ENCODE measurements around the gene MSI2.

The MSI2 gene

DNA sequence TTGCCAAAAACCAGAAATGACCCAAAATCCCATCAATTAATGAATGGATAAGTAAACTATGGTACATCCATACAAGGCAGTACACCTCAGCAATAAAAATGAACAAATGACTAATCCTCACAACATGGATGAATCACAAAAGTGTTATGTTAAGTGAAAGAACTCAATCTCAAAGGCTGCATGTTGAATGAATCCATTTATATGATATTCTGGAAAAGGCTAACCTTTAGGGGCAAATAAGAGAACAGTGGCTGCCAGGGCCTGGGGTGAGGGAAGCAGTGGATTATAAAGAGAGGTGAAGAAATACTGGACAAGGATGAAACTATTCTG lies 46.1 kb upstream of the MSI2 start:
- ATAC-seq: no peak
- TF ChIP-seq, protein P1, sequence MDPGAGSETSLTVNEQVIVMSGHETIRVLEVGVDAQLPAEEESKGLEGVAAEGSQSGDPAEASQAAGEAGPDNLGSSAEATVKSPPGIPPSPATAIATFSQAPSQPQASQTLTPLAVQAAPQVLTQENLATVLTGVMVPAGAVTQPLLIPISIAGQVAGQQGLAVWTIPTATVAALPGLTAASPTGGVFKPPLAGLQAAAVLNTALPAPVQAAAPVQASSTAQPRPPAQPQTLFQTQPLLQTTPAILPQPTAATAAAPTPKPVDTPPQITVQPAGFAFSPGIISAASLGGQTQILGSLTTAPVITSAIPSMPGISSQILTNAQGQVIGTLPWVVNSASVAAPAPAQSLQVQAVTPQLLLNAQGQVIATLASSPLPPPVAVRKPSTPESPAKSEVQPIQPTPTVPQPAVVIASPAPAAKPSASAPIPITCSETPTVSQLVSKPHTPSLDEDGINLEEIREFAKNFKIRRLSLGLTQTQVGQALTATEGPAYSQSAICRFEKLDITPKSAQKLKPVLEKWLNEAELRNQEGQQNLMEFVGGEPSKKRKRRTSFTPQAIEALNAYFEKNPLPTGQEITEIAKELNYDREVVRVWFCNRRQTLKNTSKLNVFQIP (CRISPR knock-in tag; IDR thresholded peaks at IDR 0.05; ENCODE audit: borderline replicate concordance, low read depth): no peak
- TF ChIP-seq RARB (CRISPR knock-in tag; IDR thresholded peaks at IDR 0.05) (no peak), ZNF8 (CRISPR knock-in tag; IDR thresholded peaks at IDR 0.05) (peak; percentile 46; the same call in 1 of the 2 replicates), ZFP3 (CRISPR knock-in tag; IDR thresholded peaks at IDR 0.05) (no peak), GLIS3 (CRISPR knock-in tag; IDR thresholded peaks at IDR 0.05) (no peak), TOX (CRISPR knock-in tag; IDR thresholded peaks at IDR 0.05; ENCODE audit: borderline replicate concordance) (no peak), ARNTL (CRISPR knock-in tag; IDR thresholded peaks at IDR 0.05; ENCODE audit: borderline replicate concordance, low read depth) (no peak)
- TF ChIP-seq, protein P2, sequence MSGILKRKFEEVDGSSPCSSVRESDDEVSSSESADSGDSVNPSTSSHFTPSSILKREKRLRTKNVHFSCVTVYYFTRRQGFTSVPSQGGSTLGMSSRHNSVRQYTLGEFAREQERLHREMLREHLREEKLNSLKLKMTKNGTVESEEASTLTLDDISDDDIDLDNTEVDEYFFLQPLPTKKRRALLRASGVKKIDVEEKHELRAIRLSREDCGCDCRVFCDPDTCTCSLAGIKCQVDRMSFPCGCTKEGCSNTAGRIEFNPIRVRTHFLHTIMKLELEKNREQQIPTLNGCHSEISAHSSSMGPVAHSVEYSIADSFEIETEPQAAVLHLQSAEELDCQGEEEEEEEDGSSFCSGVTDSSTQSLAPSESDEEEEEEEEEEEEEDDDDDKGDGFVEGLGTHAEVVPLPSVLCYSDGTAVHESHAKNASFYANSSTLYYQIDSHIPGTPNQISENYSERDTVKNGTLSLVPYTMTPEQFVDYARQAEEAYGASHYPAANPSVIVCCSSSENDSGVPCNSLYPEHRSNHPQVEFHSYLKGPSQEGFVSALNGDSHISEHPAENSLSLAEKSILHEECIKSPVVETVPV (CRISPR knock-in tag; IDR thresholded peaks at IDR 0.05): no peak

DNA sequence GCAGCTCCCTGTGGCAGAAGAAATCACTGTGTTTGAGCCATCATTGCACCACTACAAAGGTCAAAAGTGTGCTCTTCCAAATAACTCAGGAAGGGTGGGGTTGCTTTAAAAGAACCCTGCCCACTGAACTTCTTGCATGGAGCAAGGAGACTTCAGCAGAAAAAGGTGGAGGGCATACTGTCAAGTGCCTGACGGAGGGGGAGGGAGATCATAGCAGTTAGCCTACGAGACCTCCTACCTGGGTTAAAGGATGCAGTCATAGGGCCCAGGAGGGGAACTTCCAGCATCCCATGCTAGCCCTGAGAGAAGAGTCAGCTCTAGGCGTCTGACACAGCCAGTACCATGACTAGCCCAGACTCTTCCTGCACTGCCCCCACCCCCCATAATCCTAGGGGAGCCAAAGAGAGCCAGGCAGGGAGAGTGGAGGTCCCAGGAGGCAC lies 45.3 kb upstream of the MSI2 start:
- no peak for ATAC-seq
- TF ChIP-seq ZFP3 (CRISPR knock-in tag; IDR thresholded peaks at IDR 0.05) (no peak), BACH2 (CRISPR knock-in tag; IDR thresholded peaks at IDR 0.05; ENCODE audit: borderline replicate concordance) (no peak), ISL1 (CRISPR knock-in tag; IDR thresholded peaks at IDR 0.05) (no peak), ZC3H10 (CRISPR knock-in tag; IDR thresholded peaks at IDR 0.05) (no peak), TCF4 (CRISPR knock-in tag; IDR thresholded peaks at IDR 0.05; ENCODE audit: borderline replicate concordance) (no peak), PPARA (CRISPR knock-in tag; IDR thresholded peaks at IDR 0.05; ENCODE audit: borderline replicate concordance) (no peak), ARNTL (CRISPR knock-in tag; IDR thresholded peaks at IDR 0.05; ENCODE audit: borderline replicate concordance, low read depth) (no peak), SNAI2 (CRISPR knock-in tag; IDR thresholded peaks at IDR 0.05) (no peak), CSDC2 (CRISPR knock-in tag; IDR thresholded peaks at IDR 0.05) (no peak)
- TF ChIP-seq, protein P3, sequence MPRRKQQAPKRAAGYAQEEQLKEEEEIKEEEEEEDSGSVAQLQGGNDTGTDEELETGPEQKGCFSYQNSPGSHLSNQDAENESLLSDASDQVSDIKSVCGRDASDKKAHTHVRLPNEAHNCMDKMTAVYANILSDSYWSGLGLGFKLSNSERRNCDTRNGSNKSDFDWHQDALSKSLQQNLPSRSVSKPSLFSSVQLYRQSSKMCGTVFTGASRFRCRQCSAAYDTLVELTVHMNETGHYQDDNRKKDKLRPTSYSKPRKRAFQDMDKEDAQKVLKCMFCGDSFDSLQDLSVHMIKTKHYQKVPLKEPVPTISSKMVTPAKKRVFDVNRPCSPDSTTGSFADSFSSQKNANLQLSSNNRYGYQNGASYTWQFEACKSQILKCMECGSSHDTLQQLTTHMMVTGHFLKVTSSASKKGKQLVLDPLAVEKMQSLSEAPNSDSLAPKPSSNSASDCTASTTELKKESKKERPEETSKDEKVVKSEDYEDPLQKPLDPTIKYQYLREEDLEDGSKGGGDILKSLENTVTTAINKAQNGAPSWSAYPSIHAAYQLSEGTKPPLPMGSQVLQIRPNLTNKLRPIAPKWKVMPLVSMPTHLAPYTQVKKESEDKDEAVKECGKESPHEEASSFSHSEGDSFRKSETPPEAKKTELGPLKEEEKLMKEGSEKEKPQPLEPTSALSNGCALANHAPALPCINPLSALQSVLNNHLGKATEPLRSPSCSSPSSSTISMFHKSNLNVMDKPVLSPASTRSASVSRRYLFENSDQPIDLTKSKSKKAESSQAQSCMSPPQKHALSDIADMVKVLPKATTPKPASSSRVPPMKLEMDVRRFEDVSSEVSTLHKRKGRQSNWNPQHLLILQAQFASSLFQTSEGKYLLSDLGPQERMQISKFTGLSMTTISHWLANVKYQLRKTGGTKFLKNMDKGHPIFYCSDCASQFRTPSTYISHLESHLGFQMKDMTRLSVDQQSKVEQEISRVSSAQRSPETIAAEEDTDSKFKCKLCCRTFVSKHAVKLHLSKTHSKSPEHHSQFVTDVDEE (CRISPR knock-in tag; IDR thresholded peaks at IDR 0.05): no peak
- TF ChIP-seq, protein P1 (CRISPR knock-in tag; IDR thresholded peaks at IDR 0.05; ENCODE audit: borderline replicate concordance, low read depth): no peak
- TF ChIP-seq, protein P4, sequence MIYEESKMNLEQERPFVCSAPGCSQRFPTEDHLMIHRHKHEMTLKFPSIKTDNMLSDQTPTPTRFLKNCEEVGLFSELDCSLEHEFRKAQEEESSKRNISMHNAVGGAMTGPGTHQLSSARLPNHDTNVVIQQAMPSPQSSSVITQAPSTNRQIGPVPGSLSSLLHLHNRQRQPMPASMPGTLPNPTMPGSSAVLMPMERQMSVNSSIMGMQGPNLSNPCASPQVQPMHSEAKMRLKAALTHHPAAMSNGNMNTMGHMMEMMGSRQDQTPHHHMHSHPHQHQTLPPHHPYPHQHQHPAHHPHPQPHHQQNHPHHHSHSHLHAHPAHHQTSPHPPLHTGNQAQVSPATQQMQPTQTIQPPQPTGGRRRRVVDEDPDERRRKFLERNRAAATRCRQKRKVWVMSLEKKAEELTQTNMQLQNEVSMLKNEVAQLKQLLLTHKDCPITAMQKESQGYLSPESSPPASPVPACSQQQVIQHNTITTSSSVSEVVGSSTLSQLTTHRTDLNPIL (CRISPR knock-in tag; IDR thresholded peaks at IDR 0.05; ENCODE audit: low read depth): no peak

DNA sequence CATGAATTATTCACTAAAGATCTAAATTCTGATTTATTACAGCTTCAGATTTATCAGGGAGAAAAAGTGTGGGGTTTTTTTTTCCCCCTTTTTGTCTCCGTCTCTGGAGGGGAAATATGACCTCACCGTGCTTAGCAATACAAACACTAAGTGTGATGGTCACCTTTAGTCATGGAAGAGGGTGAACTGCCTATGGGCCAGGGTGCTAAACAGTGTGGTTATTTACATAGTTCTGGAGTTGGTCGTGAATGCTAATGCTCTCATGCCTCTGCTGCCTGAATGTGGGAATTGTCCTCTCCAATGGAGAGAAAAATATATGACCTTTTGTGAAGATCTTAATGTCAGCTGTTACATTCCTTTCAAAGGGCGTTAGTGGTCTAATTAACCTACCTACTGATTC lies 44.8 kb upstream of the MSI2 start:
- ATAC-seq: no peak; the same call in 2 of the 3 replicates
- TF ChIP-seq ISL1 (CRISPR knock-in tag; IDR thresholded peaks at IDR 0.05): no peak
- no peak for TF ChIP-seq TOX (CRISPR knock-in tag; IDR thresholded peaks at IDR 0.05; ENCODE audit: borderline replicate concordance)
- TF ChIP-seq GLIS3 (CRISPR knock-in tag; IDR thresholded peaks at IDR 0.05): no peak
- TF ChIP-seq ZNF565 (CRISPR knock-in tag; conservative IDR thresholded peaks at IDR 0.05; ENCODE audit: low read depth): no peak
- no peak for TF ChIP-seq ZNF70 (CRISPR knock-in tag; IDR thresholded peaks at IDR 0.05)
- no peak for TF ChIP-seq PPARA (CRISPR knock-in tag; IDR thresholded peaks at IDR 0.05; ENCODE audit: borderline replicate concordance)
- TF ChIP-seq SNAI2 (CRISPR knock-in tag; IDR thresholded peaks at IDR 0.05): no peak
- no peak for TF ChIP-seq ZFP30 (CRISPR knock-in tag; IDR thresholded peaks at IDR 0.05)
- TF ChIP-seq, protein P1 (CRISPR knock-in tag; IDR thresholded peaks at IDR 0.05; ENCODE audit: borderline replicate concordance, low read depth): no peak
- TF ChIP-seq ARNTL (CRISPR knock-in tag; IDR thresholded peaks at IDR 0.05; ENCODE audit: borderline replicate concordance, low read depth): no peak
- no peak for TF ChIP-seq ZFP3 (CRISPR knock-in tag; IDR thresholded peaks at IDR 0.05)
- TF ChIP-seq, protein P2 (CRISPR knock-in tag; IDR thresholded peaks at IDR 0.05): no peak
- no peak for TF ChIP-seq TCF4 (CRISPR knock-in tag; IDR thresholded peaks at IDR 0.05; ENCODE audit: borderline replicate concordance)
